B cell (primary cell): Measurements from ENCODE around the gene DRP2. TPM values are rescaled to one million over a fixed set of nuclear protein-coding genes. Genes with fewer than 3 reads are reported as not detected.
A peak's percentile ranks its signal among the peaks of the same experiment; 100 is the strongest.

ENCODE experiments used
- ATAC-seq: fragments of 200-7000 bp; cut with Tn5 transposase; one replicate; pipeline ENCODE4 v1.10.0; 2021; ENCODE audit warnings: low read depth, mild to moderate bottlenecking, moderate number of reproducible peaks, moderate library complexity
- CTCF ChIA-PET: fragments of 350-600 bp; sonication (Branson Sonifier 250); formaldehyde crosslinking; loops from one replicate; lab custom pipeline; 2021; ENCODE audit warnings: antibody characterized with exemption, inconsistent platforms; lab: Charles Lee
- POLR2A ChIA-PET: fragments of 350-600 bp; sonication (Branson Sonifier 250); formaldehyde crosslinking; loops from one replicate; lab custom pipeline; 2021; ENCODE audit warnings: antibody characterized with exemption; lab: Charles Lee
- DNase-seq: peaks from one replicate; pipeline ENCODE4 v3.0.0; 2013
- H2AFZ ChIP-seq: 2 replicates; pipeline ENCODE4 v1.6.1; 2012; ENCODE audit warnings: mild to moderate bottlenecking, low read depth, low read length; ENCODE audit not compliant: insufficient read depth, poor library complexity, severe bottlenecking
- H3K27ac ChIP-seq, 2 donors: 1 replicate in 1 of 2; 2 replicates in 1 of 2; pipeline ENCODE4 v1.5.1; 2012 to 2013; ENCODE audit warnings: low read length in 2 of 2, mild to moderate bottlenecking in 2 of 2, moderate library complexity in 1 of 2
- H3K27me3 ChIP-seq, 4 experiments: fragments of 200-600 bp in 1 of 4; sonication (generic) in 1 of 4; replicated peaks in 1 of 4; 1 replicate in 2 of 4; 2 replicates in 2 of 4; pipeline versions ENCODE4 v1.6.1 to v1.7.0; 2013 to 2016; ENCODE audit warnings: low read length in 3 of 4, mild to moderate bottlenecking in 2 of 4, mixed read lengths in 1 of 4, moderate library complexity in 1 of 4; ENCODE audit not compliant: insufficient read depth in 4 of 4, control insufficient read depth in 3 of 4; ENCODE audit errors: control extremely low read depth in 1 of 4
- H3K36me3 ChIP-seq, 2 experiments: replicated peaks in 1 of 2; 1 replicate in 1 of 2; 2 replicates in 1 of 2; pipeline versions ENCODE4 v1.6.1 to v1.7.1; 2013; ENCODE audit warnings: low read length in 1 of 2; ENCODE audit not compliant: insufficient read depth in 2 of 2, control insufficient read depth in 1 of 2; ENCODE audit errors: control extremely low read depth in 1 of 2, extremely low read depth in 1 of 2
- H3K4me1 ChIP-seq, 2 donors: fragments of 200-600 bp in 1 of 2; sonication (generic) in 1 of 2; 1 replicate in 1 of 2; 2 replicates in 1 of 2; pipeline versions ENCODE4 v1.5.1 to v1.6.1; 2013 to 2017; ENCODE audit warnings: low read length in 2 of 2; ENCODE audit not compliant: control insufficient read depth in 2 of 2, insufficient read depth in 2 of 2
- H3K4me2 ChIP-seq: replicated peaks from 2 replicates; pipeline ENCODE3; 2012; ENCODE audit warnings: mild to moderate bottlenecking, low read depth, low read length; ENCODE audit not compliant: poor library complexity, severe bottlenecking
- H3K4me3 ChIP-seq, 5 experiments: fragments of 200-600 bp in 1 of 5; sonication (generic) in 1 of 5; 1 replicate in 3 of 5; 2 replicates in 2 of 5; pipeline versions ENCODE4 v1.5.1 to v1.7.0; 2011 to 2016; ENCODE audit warnings: low read length in 4 of 5, mild to moderate bottlenecking in 4 of 5, low read depth in 2 of 5, control low read depth in 1 of 5, moderate library complexity in 1 of 5; ENCODE audit not compliant: insufficient read depth in 1 of 5; ENCODE audit errors: control extremely low read depth in 1 of 5, extremely low read depth in 1 of 5
- H3K79me2 ChIP-seq: fragments of 200-600 bp; sonication (generic); one replicate; pipeline ENCODE4 v1.6.0; 2016; ENCODE audit warnings: low read length; ENCODE audit not compliant: control insufficient read depth, insufficient read depth
- H3K9ac ChIP-seq: fragments of 200-600 bp; sonication (generic); 2 replicates; pipeline ENCODE4 v1.6.1; 2017; ENCODE audit warnings: mild to moderate bottlenecking, low read length, moderate library complexity
- H3K9me3 ChIP-seq, 3 donors: one replicate each; pipeline versions ENCODE4 v1.6.1 to v1.7.1; 2013; ENCODE audit warnings: low read length in 2 of 3; ENCODE audit not compliant: control insufficient read depth in 2 of 3, insufficient read depth in 1 of 3; ENCODE audit errors: control extremely low read depth in 1 of 3
- H4K20me1 ChIP-seq: 2 replicates; pipeline ENCODE4 v1.6.0; 2012; ENCODE audit warnings: mild to moderate bottlenecking, low read length; ENCODE audit not compliant: insufficient read depth, control insufficient read depth, poor library complexity, severe bottlenecking
- H3K27ac Mint-ChIP-seq: one replicate; pipeline ENCODE4 v1.8.0; 2021; ENCODE audit warnings: mixed read lengths
- H3K27me3 Mint-ChIP-seq: one replicate; pipeline ENCODE4 v1.8.0; 2021; ENCODE audit warnings: mixed read lengths
- H3K4me1 Mint-ChIP-seq: one replicate; pipeline ENCODE4 v1.8.0; 2021; ENCODE audit warnings: mixed read lengths
- H3K4me3 Mint-ChIP-seq: one replicate; pipeline ENCODE4 v1.8.0; 2021; ENCODE audit warnings: mixed read lengths
- H3K9me3 Mint-ChIP-seq: one replicate; pipeline ENCODE4 v1.8.0; 2022; ENCODE audit warnings: mixed read lengths; ENCODE audit not compliant: insufficient read depth
- CTCF ChIP-seq: fragments of 200-600 bp; IDR thresholded peaks from one replicate; pipeline ENCODE4 v1.8.0; 2022; ENCODE audit warnings: antibody characterized with exemption, mild to moderate bottlenecking
- EZH2 ChIP-seq: IDR thresholded peaks from 2 replicates; pipeline ENCODE4 v1.6.1; 2012; ENCODE audit warnings: borderline replicate concordance, low read depth, mild to moderate bottlenecking, moderate library complexity, low read length; ENCODE audit not compliant: insufficient read depth, poor library complexity, severe bottlenecking
- WGBS: methylation state at CpG from one replicate; pipeline ENCODE4 v1.1.5; 2013; ENCODE audit warnings: missing lambda C conversion rate; ENCODE audit not compliant: insufficient coverage; 5-methylcytosine and 5-hydroxymethylcytosine counted together
- intact Hi-C: fragments of 100-400 bp; cut with micrococcal nuclease; formaldehyde crosslinking; loops from one replicate; pipeline ENCODE4 v1.10.0; 2022
- polyA plus RNA-seq: library from polyadenylated mRNA; depleted of rRNA; stranded (reverse); fragments of >200 nt; gene quantifications from 2 replicates; pipeline ENCODE4 v1.2.3, GENCODE V29; 2012
- total RNA-seq, 2 donors: library from RNA; stranded (reverse); fragments of 120-200 nt in 1 of 2; gene quantifications; 1 replicate in 1 of 2; 2 replicates in 1 of 2; pipeline versions ENCODE4 v1.2.3 to v1.2.4, GENCODE V29; 2013 to 2022

DRP2 gene
- total and polyA plus RNA-seq, 2 donors (not counting 1 experiment from before 2014, with no cell fraction given): 0.04 TPM; not detected in 1

- Histone ChIP-seq H3K27me3 (peaks cover 0 to 3% (median 0%) of the 10 kb centered on the region in 4 experiments), H4K20me1 (no peaks in the 10 kb centered on the region), H3K27ac (no peak overlapping the region), H3K9ac (no peak overlapping the region), H3K4me3 (no peak overlapping the region), H3K4me1 (no peaks in the 10 kb centered on the region), H3K36me3 (no peaks in the 10 kb centered on the region), H3K79me2 (no peaks in the 10 kb centered on the region), H2AFZ (no peak overlapping the region), H3K9me3 (peaks cover 0 to 8% (median 0%) of the 10 kb centered on the region in 3 donors), H3K4me2 (no peak overlapping the region)
- CTCF ChIA-PET: no interaction called here
- 59% methylated on average over 24 of the region's 50 CpGs for WGBS
- Mint-ChIP-seq H3K9me3 (no peaks in the 10 kb centered on the region), H3K4me3 (peak overlapping the region; percentile 24), H3K27me3 (peaks cover 14% of the 10 kb centered on the region), H3K4me1 (no peaks in the 10 kb centered on the region), H3K27ac (no peak overlapping the region)
- TF ChIP-seq CTCF: no peak
- TF ChIP-seq EZH2: no peak
- DNase-seq: no peak
- POLR2A ChIA-PET: no interaction called here
- intact Hi-C loops: no loop called here
- no peak for ATAC-seq
Observed at GRCh38 chrX:101191217-101191750, 28.3 kb upstream of the DRP2 start.

GRCh38 chrX:101195442-101196173, 24.0 kb upstream of the DRP2 start:
- Histone ChIP-seq H3K9ac (no peak overlapping the region), H3K4me1 (no peaks in the 10 kb centered on the region), H2AFZ (no peak overlapping the region), H3K79me2 (no peaks in the 10 kb centered on the region), H3K4me3 (no peak overlapping the region), H4K20me1 (no peaks in the 10 kb centered on the region), H3K27ac (no peak overlapping the region), H3K27me3 (peaks cover 0 to 3% (median 0%) of the 10 kb centered on the region in 4 experiments), H3K36me3 (no peaks in the 10 kb centered on the region), H3K4me2 (no peak overlapping the region), H3K9me3 (peaks cover 0 to 3% (median 0%) of the 10 kb centered on the region in 3 donors)
- H3K4me3 Mint-ChIP-seq: no peak overlapping the region
- no peak for DNase-seq
- intact Hi-C loops: no loop called here
- H3K27me3 Mint-ChIP-seq: peaks cover 6% of the 10 kb centered on the region
- H3K4me1 Mint-ChIP-seq: no peaks in the 10 kb centered on the region
- ChIA-PET POLR2A (no interaction called here), CTCF (no interaction called here)
- H3K27ac Mint-ChIP-seq: no peak overlapping the region
- no peak for TF ChIP-seq CTCF
- no peak for TF ChIP-seq EZH2
- no peak for ATAC-seq
- no CpG with 5 or more reads among the region's 3 CpGs for WGBS
- no peaks in the 10 kb centered on the region for H3K9me3 Mint-ChIP-seq
